ENCODE measurements around the gene PROP1. TPM values are rescaled to one million over a fixed set of nuclear protein-coding genes. Genes with fewer than 3 reads are reported as not detected.

PROP1 gene
- not detected in 2 replicates for total RNA-seq

GRCh38 chr5:177995691-177996595 is at the start of gene PROP1:
Gene PROP1, minus strand, starts transcription at chr5:177996242. Its CDS starts 309 bp downstream, at chr5:177995933.

Other genes with a start within 250 kb of the PROP1 start
- gene FAM153A, start 213.3 kb downstream of the PROP1 start, total RNA-seq: not detected in 2 replicates
- gene N4BP3, start 117.3 kb upstream of the PROP1 start, total RNA-seq: 32.2 and 35.4 TPM in 2 replicates
- gene RMND5B, start 134.8 kb upstream of the PROP1 start, total RNA-seq: 26.1 and 47.1 TPM in 2 replicates
- gene NHP2, start 157.6 kb upstream of the PROP1 start, total RNA-seq: 94.8 and 110 TPM in 2 replicates
- not detected in 2 replicates for gene GMCL2, start 191.1 kb upstream of the PROP1 start, total RNA-seq
- gene HNRNPAB, start 208.3 kb upstream of the PROP1 start, total RNA-seq: 51.0 and 57.4 TPM in 2 replicates
- 25.3 and 52.9 TPM in 2 replicates for gene PHYKPL, start 236.6 kb upstream of the PROP1 start, total RNA-seq